ENCODE data around the gene TSPEAR.

DNA sequence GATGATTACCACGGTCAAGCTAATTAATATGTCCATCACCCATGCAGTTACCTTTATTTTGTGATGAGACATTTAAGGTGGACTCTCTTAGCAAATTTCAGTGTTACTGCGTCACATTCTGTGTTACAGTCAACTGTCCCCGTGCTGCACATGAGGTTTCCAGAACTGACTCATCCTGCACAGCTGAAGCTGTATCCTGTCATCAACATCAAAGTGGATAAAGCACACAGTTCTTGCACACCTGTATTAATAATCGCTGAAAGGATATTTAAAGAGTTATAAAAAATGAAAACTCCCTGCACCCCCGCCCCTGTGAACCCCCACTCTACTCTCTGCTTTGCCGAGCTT is 127.6 kb downstream of the TSPEAR start:
- TF ChIP-seq, protein P1, sequence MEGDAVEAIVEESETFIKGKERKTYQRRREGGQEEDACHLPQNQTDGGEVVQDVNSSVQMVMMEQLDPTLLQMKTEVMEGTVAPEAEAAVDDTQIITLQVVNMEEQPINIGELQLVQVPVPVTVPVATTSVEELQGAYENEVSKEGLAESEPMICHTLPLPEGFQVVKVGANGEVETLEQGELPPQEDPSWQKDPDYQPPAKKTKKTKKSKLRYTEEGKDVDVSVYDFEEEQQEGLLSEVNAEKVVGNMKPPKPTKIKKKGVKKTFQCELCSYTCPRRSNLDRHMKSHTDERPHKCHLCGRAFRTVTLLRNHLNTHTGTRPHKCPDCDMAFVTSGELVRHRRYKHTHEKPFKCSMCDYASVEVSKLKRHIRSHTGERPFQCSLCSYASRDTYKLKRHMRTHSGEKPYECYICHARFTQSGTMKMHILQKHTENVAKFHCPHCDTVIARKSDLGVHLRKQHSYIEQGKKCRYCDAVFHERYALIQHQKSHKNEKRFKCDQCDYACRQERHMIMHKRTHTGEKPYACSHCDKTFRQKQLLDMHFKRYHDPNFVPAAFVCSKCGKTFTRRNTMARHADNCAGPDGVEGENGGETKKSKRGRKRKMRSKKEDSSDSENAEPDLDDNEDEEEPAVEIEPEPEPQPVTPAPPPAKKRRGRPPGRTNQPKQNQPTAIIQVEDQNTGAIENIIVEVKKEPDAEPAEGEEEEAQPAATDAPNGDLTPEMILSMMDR (conservative IDR thresholded peaks at IDR 0.05; ENCODE audit: low read length) = no peak
- TF ChIP-seq EZH2phosphoT487 (IDR thresholded peaks at IDR 0.05; ENCODE audit: borderline replicate concordance, low read depth, low read length) = no peak

Measured in OCI-LY7 (cell line).